H1 (cell line): ENCODE data around the gene ERH. TPM values are rescaled to one million over a fixed set of nuclear protein-coding genes. Genes with fewer than 3 reads are reported as not detected.

Source experiments
- CTCF ChIA-PET: fragments of 300-600 bp; sonication (Branson Sonifier 250); formaldehyde crosslinking; loops from one replicate; lab custom pipeline; 2021; ENCODE audit not compliant: partially characterized antibody; lab: Charles Lee
- POLR2A ChIA-PET: fragments of 300-600 bp; sonication (Branson Sonifier 250); formaldehyde crosslinking; loops from one replicate; lab custom pipeline; 2021; ENCODE audit warnings: inconsistent platforms; ENCODE audit not compliant: partially characterized antibody; lab: Charles Lee
- DNase-seq, 2 experiments: peaks; one replicate each; pipeline versions ENCODE4 v3.0.0 to v3.0.0-alpha.2; 2010 to 2022; ENCODE audit warnings: low spot score in 2 of 2, low read depth in 1 of 2, mixed read lengths in 1 of 2
- FAIRE-seq: peaks from 2 replicates; lab custom pipeline; 2011; peaks lifted over from hg19 to GRCh38; lab: Jason Lieb, UNC
- H2AFZ ChIP-seq: 2 replicates; pipeline ENCODE4 v1.8.1; 2012; ENCODE audit warnings: low read length, inconsistent platforms
- H2AK5ac ChIP-seq: 2 replicates; pipeline ENCODE4 v1.6.1; 2013; ENCODE audit warnings: low read depth, low read length
- H2BK120ac ChIP-seq: replicated peaks from 2 replicates; pipeline ENCODE3; 2013; ENCODE audit warnings: low read depth, low read length, inconsistent platforms
- H2BK12ac ChIP-seq: 2 replicates; pipeline ENCODE4 v1.6.1; 2013; ENCODE audit warnings: low read depth, low read length
- H2BK15ac ChIP-seq: 2 replicates; pipeline ENCODE4 v1.6.1; 2013; ENCODE audit warnings: low read length
- H2BK20ac ChIP-seq: 2 replicates; pipeline ENCODE4 v1.6.1; 2013; ENCODE audit warnings: low read length
- H2BK5ac ChIP-seq: 2 replicates; pipeline ENCODE4 v1.6.1; 2013; ENCODE audit warnings: low read depth, low read length
- H3K14ac ChIP-seq: 2 replicates; pipeline ENCODE4 v1.6.1; 2013; ENCODE audit warnings: inconsistent platforms; ENCODE audit not compliant: insufficient read length
- H3K18ac ChIP-seq: 2 replicates; pipeline ENCODE4 v1.6.1; 2013; ENCODE audit warnings: low read length; ENCODE audit errors: extremely low read depth
- H3K23ac ChIP-seq: 2 replicates; pipeline ENCODE4 v1.6.1; 2013; ENCODE audit warnings: inconsistent platforms; ENCODE audit not compliant: insufficient read length
- H3K23me2 ChIP-seq: 2 replicates; pipeline ENCODE4 v1.6.1; 2013; ENCODE audit warnings: low read depth, low read length
- H3K27ac ChIP-seq: 2 replicates; pipeline ENCODE4 v1.6.1; 2011; ENCODE audit warnings: low read depth, low read length, inconsistent platforms
- H3K27me3 ChIP-seq, 4 experiments: replicated peaks in 1 of 4; 1 replicate in 1 of 4; 2 replicates in 3 of 4; pipeline versions ENCODE4 v1.6.1 to v1.8.1; 2011 to 2013; ENCODE audit warnings: low read length in 3 of 4, mild to moderate bottlenecking in 3 of 4, inconsistent platforms in 2 of 4, mixed read lengths in 2 of 4, moderate library complexity in 1 of 4; ENCODE audit not compliant: control insufficient read depth in 3 of 4, insufficient read depth in 3 of 4; ENCODE audit errors: extremely low read depth in 1 of 4
- H3K36me3 ChIP-seq, 4 experiments: 2 replicates each; pipeline versions ENCODE4 v1.6.1 to v1.8.1; 2011 to 2013; ENCODE audit warnings: mild to moderate bottlenecking in 4 of 4, low read length in 3 of 4, moderate library complexity in 2 of 4, control low read depth in 1 of 4, inconsistent platforms in 1 of 4; ENCODE audit not compliant: insufficient read depth in 4 of 4, control insufficient read depth in 2 of 4
- H3K4ac ChIP-seq: replicated peaks from 2 replicates; pipeline ENCODE3; 2013; ENCODE audit warnings: low read length, low read depth, mixed read lengths, inconsistent platforms; ENCODE audit not compliant: insufficient read length
- H3K4me1 ChIP-seq, 4 experiments: replicated peaks in 1 of 4; 1 replicate in 1 of 4; 2 replicates in 3 of 4; pipeline versions ENCODE4 v1.6.1 to v1.8.1; 2011 to 2013; ENCODE audit warnings: low read length in 3 of 4, inconsistent platforms in 2 of 4, mixed read lengths in 1 of 4; ENCODE audit not compliant: insufficient read depth in 4 of 4, control insufficient read depth in 3 of 4
- H3K4me2 ChIP-seq, 2 experiments: 2 replicates each; pipeline versions ENCODE4 v1.6.1 to v1.8.1; 2011 to 2013; ENCODE audit warnings: low read depth in 2 of 2, low read length in 2 of 2, control low read depth in 1 of 2, inconsistent platforms in 1 of 2, mild to moderate bottlenecking in 1 of 2; ENCODE audit not compliant: insufficient read depth in 1 of 2
- H3K4me3 ChIP-seq, 4 experiments: fragments of 200-600, 300-600 bp in 1 of 4; sonication (generic), shearing (Covaris generic), sonication (Bioruptor Twin) in 1 of 4; 2 replicates each; pipeline versions ENCODE4 v1.5.1 to v1.8.1; 2011 to 2016; ENCODE audit warnings: low read length in 4 of 4, low read depth in 3 of 4, control low read depth in 2 of 4, inconsistent platforms in 2 of 4, mild to moderate bottlenecking in 2 of 4, mixed read lengths in 1 of 4, moderate library complexity in 1 of 4; ENCODE audit not compliant: insufficient read depth in 2 of 4; ENCODE audit errors: extremely low read depth in 1 of 4
- H3K56ac ChIP-seq: replicated peaks from 2 replicates; pipeline ENCODE3; 2013; ENCODE audit warnings: low read depth, mild to moderate bottlenecking, mixed read lengths, low read length, inconsistent platforms; ENCODE audit not compliant: insufficient read length
- H3K79me1 ChIP-seq: 2 replicates; pipeline ENCODE4 v1.6.1; 2013; ENCODE audit warnings: low read depth, low read length, control low read depth
- H3K79me2 ChIP-seq, 2 experiments: 2 replicates each; pipeline versions ENCODE4 v1.6.1 to v1.8.1; 2012 to 2013; ENCODE audit warnings: low read length in 2 of 2, mild to moderate bottlenecking in 2 of 2, inconsistent platforms in 1 of 2; ENCODE audit not compliant: insufficient read depth in 2 of 2, control insufficient read depth in 1 of 2
- H3K9ac ChIP-seq, 4 experiments: replicated peaks in 1 of 4; 1 replicate in 1 of 4; 2 replicates in 3 of 4; pipeline versions ENCODE4 v1.6.1 to v1.8.1; 2011 to 2013; ENCODE audit warnings: low read depth in 3 of 4, low read length in 3 of 4, control low read depth in 2 of 4, mild to moderate bottlenecking in 2 of 4, moderate library complexity in 2 of 4, inconsistent platforms in 1 of 4; ENCODE audit errors: extremely low read depth in 1 of 4
- H3K9me3 ChIP-seq, 2 experiments: 2 replicates each; pipeline versions ENCODE4 v1.6.1 to v1.8.1; 2012 to 2013; ENCODE audit warnings: mild to moderate bottlenecking in 2 of 2, moderate library complexity in 2 of 2, control low read depth in 1 of 2, inconsistent platforms in 1 of 2, low read depth in 1 of 2, low read length in 1 of 2, mixed read lengths in 1 of 2; ENCODE audit not compliant: insufficient read depth in 2 of 2
- H4K20me1 ChIP-seq, 2 experiments: replicated peaks in 1 of 2; 2 replicates each; pipeline versions ENCODE3 to v1.8.1; 2011 to 2013; ENCODE audit warnings: inconsistent platforms in 2 of 2, low read length in 2 of 2, mild to moderate bottlenecking in 1 of 2; ENCODE audit not compliant: insufficient read depth in 2 of 2, control insufficient read depth in 1 of 2
- H4K5ac ChIP-seq: 2 replicates; pipeline ENCODE4 v1.6.1; 2013; ENCODE audit warnings: low read length, low read depth, mixed read lengths, inconsistent platforms; ENCODE audit not compliant: insufficient read length
- H4K8ac ChIP-seq: 2 replicates; pipeline ENCODE4 v1.8.0; 2013; ENCODE audit warnings: mild to moderate bottlenecking, moderate library complexity, low read length, inconsistent platforms; ENCODE audit not compliant: insufficient read depth; ENCODE audit errors: extremely low read depth
- H4K91ac ChIP-seq: replicated peaks from 2 replicates; pipeline ENCODE3; 2013; ENCODE audit warnings: low read length, mixed read lengths, inconsistent platforms; ENCODE audit not compliant: insufficient read length
- CREB1 ChIP-seq: IDR thresholded peaks from 2 replicates; pipeline ENCODE4 v1.6.1; 2012; ENCODE audit warnings: inconsistent platforms
- EGR1 ChIP-seq: IDR thresholded peaks from 2 replicates; pipeline ENCODE4 v1.6.1; 2011; ENCODE audit warnings: low read depth, low read length, borderline replicate concordance
- EZH2 ChIP-seq: fragments of 200-600 bp; sonication (generic); IDR thresholded peaks from 2 replicates; pipeline ENCODE4 v1.7.1; 2012; ENCODE audit warnings: low read depth, mild to moderate bottlenecking, moderate library complexity, low read length, inconsistent platforms; ENCODE audit not compliant: severe bottlenecking
- POLR2A ChIP-seq, 2 experiments: IDR thresholded peaks; 1 replicate in 1 of 2; 2 replicates in 1 of 2; pipeline ENCODE4 v1.6.1; 2011; ENCODE audit warnings: low read depth in 2 of 2, low read length in 2 of 2, mild to moderate bottlenecking in 2 of 2; ENCODE audit errors: control extremely low read depth in 1 of 2
- RBBP5 ChIP-seq: IDR thresholded peaks from 2 replicates; pipeline ENCODE4 v1.7.1; 2012; ENCODE audit warnings: low read depth, mild to moderate bottlenecking, inconsistent platforms, low read length, moderate library complexity, borderline replicate concordance
- SP4 ChIP-seq: IDR thresholded peaks from 2 replicates; pipeline ENCODE4 v1.6.1; 2012; ENCODE audit warnings: low read length, inconsistent platforms
- WGBS, 2 experiments: shearing (Covaris generic) in 1 of 2; methylation state at CpG; one replicate each; pipeline versions ENCODE4 v1.1.6 to v1.1.7; 2013 to 2015; ENCODE audit warnings: low lambda C conversion rate in 2 of 2, mixed read lengths in 2 of 2, inconsistent platforms in 1 of 2, low coverage in 1 of 2, missing lambda C conversion rate in 1 of 2; ENCODE audit not compliant: insufficient replicate concordance in 2 of 2, insufficient coverage in 1 of 2, insufficient read length in 1 of 2; ENCODE audit errors: extremely low coverage in 1 of 2, missing lambda C conversion rate in 1 of 2; 5-methylcytosine and 5-hydroxymethylcytosine counted together
- polyA plus RNA-seq, 7 experiments: library from polyadenylated mRNA; depleted of rRNA in 3 of 7; stranded (reverse) in 5 of 7; unstranded in 2 of 7; fragments of >200 nt in 5 of 7; fragments of 200-250 nt in 2 of 7; gene quantifications; 1 replicate in 5 of 7; 2 replicates in 1 of 7; 4 replicates in 1 of 7; pipeline versions ENCODE4 v1.2.1 to v1.2.3, GENCODE V29; 2011 to 2013; ENCODE audit warnings: missing spikeins in 2 of 7, mixed read lengths in 2 of 7
- total RNA-seq: library from RNA; stranded (reverse); fragmentation: NEBNext Ultra II Directional; extraction: Animal tissue kit (Norgen Biotek cat#: 25700); gene quantifications from 2 replicates; pipeline ENCODE4 v1.2.1, GENCODE V29; 2021

ERH gene
- total and polyA plus RNA-seq, 2 of the 8 experiments (the other 6 are each of a cell fraction or from before 2014, with no cell fraction given): 329 to 454 TPM

DNA sequence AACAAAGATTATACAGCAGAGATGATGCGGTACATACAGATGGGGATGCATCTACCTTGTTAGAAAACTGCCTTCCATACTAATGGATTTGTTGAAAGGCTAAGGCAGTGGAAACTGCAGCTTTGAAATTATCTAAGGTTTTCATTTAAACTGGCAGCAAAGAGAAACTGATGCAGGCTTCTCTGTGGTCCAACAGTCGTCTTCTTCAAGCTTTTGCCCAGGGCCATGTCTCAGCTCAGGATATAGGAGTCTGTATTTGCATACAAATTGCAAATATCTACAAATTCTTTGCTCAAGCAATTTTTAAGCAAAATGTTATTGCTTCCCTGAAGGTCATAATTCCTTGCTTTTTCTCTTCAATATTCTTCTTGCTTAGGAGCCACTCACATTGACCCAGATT is 33.7 kb downstream of the ERH start:
- Histone ChIP-seq H4K5ac (no peak overlapping the region), H3K27ac (no peak overlapping the region), H2BK5ac (no peak overlapping the region), H3K4me3 (no peak overlapping the region), H3K23me2 (no peaks in the 10 kb centered on the region), H3K79me2 (no peaks in the 10 kb centered on the region), H2BK20ac (no peak overlapping the region), H3K36me3 (no peaks in the 10 kb centered on the region), H3K18ac (no peak overlapping the region), H3K9ac (no peak overlapping the region), H2BK15ac (no peak overlapping the region), H3K23ac (no peak overlapping the region), H4K20me1 (peaks cover 0 to 3% of the 10 kb centered on the region in 2 experiments), H2BK12ac (no peak overlapping the region), H2AK5ac (no peak overlapping the region), H3K4me1 (peaks cover 0 to 3% (median 0%) of the 10 kb centered on the region in 4 experiments; a peak in 1 of 7 replicates), H3K4ac (no peak overlapping the region), H3K9me3 (no peaks in the 10 kb centered on the region), H3K79me1 (no peaks in the 10 kb centered on the region), H3K4me2 (no peak overlapping the region), H2BK120ac (no peak overlapping the region), H3K27me3 (no peaks in the 10 kb centered on the region), H3K56ac (no peak overlapping the region), H4K8ac (no peak overlapping the region), H2AFZ (no peak overlapping the region), H3K14ac (no peak overlapping the region), H4K91ac (no peak overlapping the region)
- 85% methylated on average over 2 of the region's 2 CpGs; no CpG with 5 or more reads in 1 of the 2 experiments for WGBS, 2 experiments
- no peak for DNase-seq
- CTCF ChIA-PET: interaction anchor here (1.4 to 11.8 kb wide), 11 partner anchors 12 to 137 kb away, joined by 4 to 130 read pairs (median 9); no protein-coding TSS in a partner anchor
- FAIRE-seq: no peak
- no peak for TF ChIP-seq EGR1
- TF ChIP-seq EZH2: no peak
- no peak for TF ChIP-seq SP4
- no peak for TF ChIP-seq POLR2A (IDR thresholded peaks at IDR 0.05; ENCODE audit: control extremely low read depth in 1 of 2, low read depth in 2 of 2, low read length in 2 of 2)
- TF ChIP-seq RBBP5: no peak
- no peak for TF ChIP-seq CREB1
- POLR2A ChIA-PET: interaction anchor here (1.7 kb wide), 1 partner anchor 10 kb away, joined by 9 read pairs; no protein-coding TSS in a partner anchor
